Esophagus squamous epithelium (tissue), 5 donors: ENCODE measurements around the gene CDK1. TPM values are rescaled to one million over a fixed set of nuclear protein-coding genes. Genes with fewer than 3 reads are reported as not detected.
A peak's percentile ranks its signal among the peaks of the same experiment; 100 is the strongest.

Experiments
- DNase-seq: peaks from one replicate; lab custom pipeline; 2025; lab: John Stamatoyannopoulos, UW
- H3K27ac ChIP-seq, 4 donors: fragments of 200-600 bp; sonication (generic); one replicate each; pipeline ENCODE4 v1.5.1; 2016 to 2019; ENCODE audit warnings: mild to moderate bottlenecking in 1 of 4
- H3K27me3 ChIP-seq, 4 donors: fragments of 200-600 bp; sonication (generic); 1 replicate in 3 of 4; 2 replicates in 1 of 4; pipeline versions ENCODE4 v1.5.1 to v1.6.0; 2017 to 2021; ENCODE audit warnings: antibody characterized with exemption in 1 of 4
- H3K36me3 ChIP-seq, 3 donors: fragments of 200-600 bp; sonication (generic); one replicate each; pipeline ENCODE4 v1.5.1; 2016 to 2019
- H3K4me1 ChIP-seq, 3 donors: fragments of 200-600 bp; sonication (generic); one replicate each; pipeline ENCODE4 v1.5.1; 2017 to 2019
- H3K4me3 ChIP-seq, 4 donors: fragments of 200-600 bp; sonication (generic); 1 replicate in 3 of 4; 2 replicates in 1 of 4; pipeline ENCODE4 v1.5.1; 2016 to 2019; ENCODE audit warnings: mild to moderate bottlenecking in 2 of 4, moderate library complexity in 1 of 4
- H3K9me3 ChIP-seq, 3 donors: fragments of 200-600 bp; sonication (generic); one replicate each; pipeline ENCODE4 v1.5.1; 2016 to 2019
- POLR2A ChIP-seq, 4 donors: fragments of 450-650 bp; IDR thresholded peaks; one replicate each; pipeline ENCODE4 v1.6.1; 2017; ENCODE audit warnings: antibody characterized with exemption in 4 of 4, mild to moderate bottlenecking in 4 of 4, moderate library complexity in 3 of 4
- WGBS, 2 donors: methylation state at CpG; one replicate each; pipeline ENCODE4 v1.1.5; 2018; 5-methylcytosine and 5-hydroxymethylcytosine counted together
- intact Hi-C: fragments of 100-400 bp; cut with DNase I; formaldehyde crosslinking; loops from one replicate; pipeline ENCODE4 v1.15.0; 2022
- total RNA-seq, 4 donors: library from RNA; depleted of rRNA; stranded (reverse); fragments of >200 nt; gene quantifications; one replicate each; pipeline ENCODE4 v1.1.0, GENCODE V29; 2016
- TF ChIP-seq, protein P1 (sequence below), 6 experiments: fragments of 450-650 bp in 4 of 6; fragments of 200-600 bp in 2 of 6; sonication (generic) in 2 of 6; IDR thresholded peaks; one replicate each; pipeline ENCODE4 v1.5.1; 2016 to 2019; ENCODE audit warnings: antibody characterized with exemption in 6 of 6, mild to moderate bottlenecking in 4 of 6, moderate library complexity in 4 of 6
- donor health status: DM: yes; HTN: yes; CAD: no.

CDK1 gene
- total RNA-seq, 4 donors from 2014 or later = 10.2 to 50.4 (median 31.0) TPM

DNA sequence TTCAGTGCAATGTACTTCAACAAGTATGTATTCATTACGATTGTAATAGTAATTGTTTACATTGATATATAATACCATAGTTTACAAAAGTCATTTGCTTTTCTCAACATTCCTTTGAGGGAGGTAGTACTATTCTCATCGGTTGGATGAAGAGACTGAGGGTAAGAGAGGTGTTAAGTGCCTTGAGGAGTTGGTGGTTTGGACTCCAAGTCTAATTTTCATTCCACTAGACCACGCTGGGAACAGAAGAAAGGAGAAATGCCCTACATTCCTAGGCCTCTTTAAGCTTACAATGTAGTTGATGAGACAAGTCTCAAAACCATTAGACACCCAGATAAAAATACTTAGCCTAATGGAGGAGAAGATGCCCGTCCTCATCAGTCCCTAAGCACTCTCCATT is 28.6 kb downstream of the CDK1 start:
- TF ChIP-seq POLR2A (IDR thresholded peaks at IDR 0.05) = no peak
- TF ChIP-seq, protein P1, sequence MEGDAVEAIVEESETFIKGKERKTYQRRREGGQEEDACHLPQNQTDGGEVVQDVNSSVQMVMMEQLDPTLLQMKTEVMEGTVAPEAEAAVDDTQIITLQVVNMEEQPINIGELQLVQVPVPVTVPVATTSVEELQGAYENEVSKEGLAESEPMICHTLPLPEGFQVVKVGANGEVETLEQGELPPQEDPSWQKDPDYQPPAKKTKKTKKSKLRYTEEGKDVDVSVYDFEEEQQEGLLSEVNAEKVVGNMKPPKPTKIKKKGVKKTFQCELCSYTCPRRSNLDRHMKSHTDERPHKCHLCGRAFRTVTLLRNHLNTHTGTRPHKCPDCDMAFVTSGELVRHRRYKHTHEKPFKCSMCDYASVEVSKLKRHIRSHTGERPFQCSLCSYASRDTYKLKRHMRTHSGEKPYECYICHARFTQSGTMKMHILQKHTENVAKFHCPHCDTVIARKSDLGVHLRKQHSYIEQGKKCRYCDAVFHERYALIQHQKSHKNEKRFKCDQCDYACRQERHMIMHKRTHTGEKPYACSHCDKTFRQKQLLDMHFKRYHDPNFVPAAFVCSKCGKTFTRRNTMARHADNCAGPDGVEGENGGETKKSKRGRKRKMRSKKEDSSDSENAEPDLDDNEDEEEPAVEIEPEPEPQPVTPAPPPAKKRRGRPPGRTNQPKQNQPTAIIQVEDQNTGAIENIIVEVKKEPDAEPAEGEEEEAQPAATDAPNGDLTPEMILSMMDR (IDR thresholded peaks at IDR 0.05) = no peak
- H3K27me3 ChIP-seq = no peaks in the 10 kb centered on the region
- peaks cover 5 to 30% (median 13%) of the 10 kb centered on the region in 3 donors for H3K4me1 ChIP-seq
- H3K36me3 ChIP-seq = no peaks in the 10 kb centered on the region
- no peak overlapping the region for H3K4me3 ChIP-seq
- H3K27ac ChIP-seq = no peak overlapping the region
- WGBS, 2 donors = 69 to 80% methylated on average over 4 of the region's 4 CpGs
- DNase-seq = no peak
- H3K9me3 ChIP-seq = no peaks in the 10 kb centered on the region
- intact Hi-C loops = no loop called here

DNA sequence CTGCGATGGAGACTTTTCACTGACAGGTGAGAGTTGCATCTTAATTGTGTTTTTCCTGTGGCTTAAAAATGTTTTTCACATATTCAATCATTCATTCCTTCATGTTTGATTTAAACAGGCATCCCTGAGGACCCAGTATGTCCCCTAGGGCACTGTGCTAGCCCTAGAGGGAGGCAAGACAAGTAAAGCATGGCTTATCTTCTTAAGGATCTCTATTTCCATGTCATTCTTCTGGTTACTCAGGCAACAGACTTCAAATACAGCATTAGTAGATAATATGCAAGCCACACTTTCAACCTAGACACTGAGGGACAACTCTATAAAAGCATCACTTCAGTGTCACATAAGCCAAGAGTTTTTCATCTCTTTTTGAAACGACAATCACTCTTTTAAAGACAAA is 29.2 kb downstream of the CDK1 start:
- Histone ChIP-seq H3K9me3 (no peaks in the 10 kb centered on the region), H3K36me3 (no peaks in the 10 kb centered on the region), H3K27me3 (no peaks in the 10 kb centered on the region), H3K27ac (no peak overlapping the region), H3K4me3 (no peak overlapping the region), H3K4me1 (peaks cover 5 to 24% (median 13%) of the 10 kb centered on the region in 3 donors)
- 94 to 96% methylated on average over 2 of the region's 2 CpGs for WGBS, 2 donors
- no peak for DNase-seq
- no peak for TF ChIP-seq POLR2A (IDR thresholded peaks at IDR 0.05)
- TF ChIP-seq, protein P1 (IDR thresholded peaks at IDR 0.05) = no peak
- intact Hi-C loops = no loop called here

DNA sequence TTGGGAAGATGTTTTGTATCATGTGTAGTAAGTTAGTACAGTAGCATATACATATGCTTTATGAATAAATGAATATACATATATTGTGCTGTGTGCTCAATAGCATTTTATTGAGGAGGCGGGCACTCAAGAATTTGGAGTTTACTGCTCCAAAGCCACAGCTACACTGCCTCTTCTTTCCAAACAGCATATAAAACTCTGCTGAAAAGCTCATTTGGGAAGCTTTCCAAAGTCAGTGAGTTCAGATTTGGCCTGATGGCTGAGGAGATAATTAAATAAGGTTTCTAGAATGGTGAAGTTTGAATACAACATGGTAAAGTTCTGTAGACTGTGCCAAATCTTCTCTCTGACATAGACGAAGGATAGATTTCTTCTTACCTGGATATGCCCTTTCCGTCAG is 29.8 kb downstream of the CDK1 start:
- TF ChIP-seq POLR2A (IDR thresholded peaks at IDR 0.05) = no peak
- TF ChIP-seq, protein P1 (IDR thresholded peaks at IDR 0.05) = no peak
- no peak for DNase-seq
- Histone ChIP-seq H3K4me1 (peaks cover 5 to 21% (median 13%) of the 10 kb centered on the region in 3 donors), H3K9me3 (no peaks in the 10 kb centered on the region), H3K27me3 (no peaks in the 10 kb centered on the region), H3K27ac (no peak overlapping the region), H3K36me3 (no peaks in the 10 kb centered on the region), H3K4me3 (no peak overlapping the region)
- 68 to 89% methylated on average over 3 of the region's 3 CpGs for WGBS, 2 donors
- intact Hi-C loops = no loop called here

DNA sequence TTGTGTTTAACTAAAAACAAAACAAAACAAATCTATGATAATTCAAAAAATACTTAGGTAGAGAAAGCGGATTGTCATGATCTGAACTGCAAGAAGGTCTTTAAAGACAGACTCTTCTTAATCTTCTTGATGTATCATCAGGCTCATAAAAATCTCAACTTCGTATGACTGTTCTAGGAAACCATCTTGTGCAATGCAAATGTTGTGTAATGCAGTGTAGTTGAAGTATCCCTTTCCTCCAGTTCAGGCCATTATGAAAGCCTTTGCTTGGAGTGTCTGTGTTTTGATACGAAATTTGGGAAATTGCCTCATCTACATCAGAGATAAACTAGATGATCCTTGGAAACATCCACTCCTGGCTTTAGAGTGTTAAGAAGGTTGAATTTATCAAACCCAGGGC is 30.9 kb downstream of the CDK1 start:
- intact Hi-C loops = no loop called here
- no peak for DNase-seq
- 68% methylated on average over 3 of the region's 3 CpGs for whole genome bisulfite sequencing, 2 donors
- Histone ChIP-seq H3K9me3 (no peaks in the 10 kb centered on the region), H3K27me3 (no peaks in the 10 kb centered on the region), H3K4me1 (peaks cover 5 to 16% (median 13%) of the 10 kb centered on the region in 3 donors), H3K36me3 (no peaks in the 10 kb centered on the region), H3K4me3 (no peak overlapping the region), H3K27ac (peak overlapping the region in 1 of 4 donors; percentile 49)
- TF ChIP-seq, protein P1 (IDR thresholded peaks at IDR 0.05) = no peak
- TF ChIP-seq POLR2A (IDR thresholded peaks at IDR 0.05) = no peak

DNA sequence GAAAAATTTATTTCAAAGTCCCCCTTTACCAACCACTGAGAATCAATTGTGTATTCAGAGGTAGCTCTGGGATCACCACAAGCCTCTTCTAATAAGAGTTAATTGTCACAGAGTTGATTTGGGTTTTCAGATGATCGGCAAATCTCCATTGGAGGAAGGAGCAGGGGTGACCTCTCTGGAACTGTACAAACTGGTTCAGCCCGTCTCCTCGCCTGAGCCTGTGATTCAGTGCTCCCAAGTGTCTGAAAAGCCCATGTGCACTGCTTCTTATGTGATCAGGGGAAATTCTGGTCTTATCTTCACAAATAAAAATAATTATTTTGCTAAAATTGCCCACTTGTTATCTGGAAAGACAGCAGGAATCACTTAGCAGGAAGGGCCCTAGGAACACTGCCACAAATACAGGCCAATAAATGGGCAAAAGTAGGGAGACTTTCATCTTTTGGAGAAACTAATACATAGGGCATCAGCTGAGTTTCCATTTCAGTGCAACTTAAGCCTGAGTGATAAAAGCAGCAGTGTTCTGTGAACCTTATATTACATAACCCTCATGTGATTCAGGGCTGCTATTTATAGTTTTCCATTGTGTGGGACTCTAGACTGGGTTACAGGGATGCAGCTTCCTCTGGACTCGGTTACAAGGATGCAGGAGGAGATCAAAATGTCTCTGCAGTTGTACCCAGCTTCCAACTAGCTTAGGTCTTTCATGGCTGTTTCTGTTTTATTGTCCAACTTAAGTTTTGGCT is 32.3 kb downstream of the CDK1 start:
- DNase-seq = no peak
- WGBS, 2 donors = 23 to 31% methylated on average over 3 to 4 of the region's 4 CpGs
- no peaks in the 10 kb centered on the region for H3K36me3 ChIP-seq
- H3K9me3 ChIP-seq = no peaks in the 10 kb centered on the region
- peak overlapping the region in 3 of 4 donors; percentile 16 to 64 (median 22) for H3K27ac ChIP-seq
- no peaks in the 10 kb centered on the region for H3K27me3 ChIP-seq
- intact Hi-C loops = no loop called here
- no peak for TF ChIP-seq POLR2A (IDR thresholded peaks at IDR 0.05)
- TF ChIP-seq, protein P1 (IDR thresholded peaks at IDR 0.05) = no peak
- H3K4me1 ChIP-seq = peaks cover 5 to 16% (median 13%) of the 10 kb centered on the region in 3 donors
- H3K4me3 ChIP-seq = no peak overlapping the region
